ENCODE results near the gene TRIM28.
A peak's percentile ranks its signal among the peaks of the same experiment; 100 is the strongest.
"Not testable (repeated sequence)": the region's sequence is repeated elsewhere in the genome, so short reads cannot be mapped to it uniquely, and the experiment has no call there.

The TRIM28 gene

GRCh38 chr19:58572818-58573657 is 29.2 kb downstream of the TRIM28 start, which contains the start of gene MZF1:
TSS of gene MZF1 (minus strand) at chr19:58573335. CDS start at chr19:58571389, 1,946 bp downstream.
- DNase-seq = peak; percentile 96 to 100 (median 99)
- intact Hi-C loops (cut with DNase I) = loop anchor here (2.0 kb wide), 1 partner anchor 14 kb away; the partner anchor contains the start of gene UBE2M

- no peak for DNase-seq
- intact Hi-C loops (cut with DNase I) = loop anchor here (2.0 kb wide), 1 partner anchor 15 kb away; the partner anchor contains the start of gene UBE2M
Measured at GRCh38 chr19:58573658-58574164, 29.8 kb downstream of the TRIM28 start.

- intact Hi-C loops (cut with DNase I) = no loop called here
- DNase-seq = peak; percentile 81 to 98 (median 90)
Measured at GRCh38 chr19:58575183-58576041, 31.5 kb downstream of the TRIM28 start.

GRCh38 chr19:58577581-58577980 is 33.7 kb downstream of the TRIM28 start:
- not testable (repeated sequence) for DNase-seq

GRCh38 chr19:58578012-58578925 is 34.4 kb downstream of the TRIM28 start:
- DNase-seq = peak in 1 of 10 donors; percentile 66
- intact Hi-C loops (cut with DNase I) = no loop called here

More at GRCh38 chr19:58577581-58577980, 33.7 kb downstream of the TRIM28 start:
- intact Hi-C loops (cut with DNase I) = not testable (repeated sequence)

GRCh38 chr19:58579473-58580142 is 35.7 kb downstream of the TRIM28 start:
- intact Hi-C loops (cut with DNase I) = no loop called here
- peak in 1 of 10 donors; percentile 22 for DNase-seq

- peak; percentile 55 to 97 (median 81) for DNase-seq
Measured at GRCh38 chr19:58581227-58582141, 37.6 kb downstream of the TRIM28 start.

GRCh38 chr19:58582985-58583384 is 39.1 kb downstream of the TRIM28 start:
- DNase-seq = peak in 1 of 10 donors; percentile 72
- intact Hi-C loops (cut with DNase I) = no loop called here

More at GRCh38 chr19:58581227-58582141, 37.6 kb downstream of the TRIM28 start:
- intact Hi-C loops (cut with DNase I) = no loop called here

GRCh38 chr19:58584498-58585441 is 40.9 kb downstream of the TRIM28 start:
- DNase-seq = no peak
- intact Hi-C loops (cut with DNase I) = no loop called here

GRCh38 chr19:58585442-58586132 is 41.7 kb downstream of the TRIM28 start:
- DNase-seq = no peak
- intact Hi-C loops (cut with DNase I) = no loop called here

GRCh38 chr19:58586133-58586765 is 42.4 kb downstream of the TRIM28 start:
- intact Hi-C loops (cut with DNase I) = no loop called here
- DNase-seq = peak in 1 of 10 donors; percentile 46
